Activated T-helper 1 cell treated with anti-CD3 and anti-CD28 coated beads, Interleukin-12 subunit alpha, Interleukin-12 subunit beta, Interleukin-2, Interleukin-4 antibody, amounts not matched to agents 30 ng/mL and 10 ng/mL and 1 ng/mL, durations not matched to agents 14 hours and 24 hours and 36 hours (primary cell): ENCODE results near the gene RUNDC1. TPM values are rescaled to one million over a fixed set of nuclear protein-coding genes. Genes with fewer than 3 reads are reported as not detected.

Source experiments
- DNase-seq: peaks from one replicate; pipeline ENCODE4 v3.0.0; 2021; ENCODE audit warnings: low spot score
- H3K27ac Mint-ChIP-seq: one replicate; pipeline ENCODE4 v1.8.0; 2021; ENCODE audit warnings: mild to moderate bottlenecking, mixed read lengths
- H3K27me3 Mint-ChIP-seq: one replicate; pipeline ENCODE4 v1.8.0; 2022; ENCODE audit warnings: mild to moderate bottlenecking, moderate library complexity, mixed read lengths; ENCODE audit not compliant: insufficient read depth
- H3K36me3 Mint-ChIP-seq: one replicate; pipeline ENCODE4 v1.8.0; 2021; ENCODE audit warnings: low read depth, mixed read lengths
- H3K4me1 Mint-ChIP-seq: one replicate; pipeline ENCODE4 v1.8.0; 2021; ENCODE audit warnings: low read depth, mixed read lengths
- H3K4me3 Mint-ChIP-seq: one replicate; pipeline ENCODE4 v1.8.0; 2021; ENCODE audit warnings: mild to moderate bottlenecking, moderate library complexity, mixed read lengths
- H3K9me3 Mint-ChIP-seq: one replicate; pipeline ENCODE4 v1.8.0; 2021; ENCODE audit warnings: mixed read lengths
- intact Hi-C: fragments of 100-400 bp; cut with micrococcal nuclease; formaldehyde crosslinking; loops from one replicate; pipeline ENCODE4 v1.15.1; 2024
- total RNA-seq: library from RNA; stranded (reverse); gene quantifications from 2 replicates; pipeline ENCODE4 v1.2.3, GENCODE V29; 2022

Gene RUNDC1
- total RNA-seq, 1 donor from 2014 or later, result 16.9 TPM

GRCh38 chr17:43015579-43015978 is 35.2 kb downstream of the RUNDC1 start:
- Mint-ChIP-seq H3K4me1 (peaks cover 18% of the 10 kb centered on the region), H3K27ac (no peak overlapping the region), H3K9me3 (no peaks in the 10 kb centered on the region), H3K4me3 (no peak overlapping the region), H3K36me3 (peaks cover 29% of the 10 kb centered on the region), H3K27me3 (peaks cover 3% of the 10 kb centered on the region)
- no peak for DNase-seq
- intact Hi-C loops, result no loop called here

- Mint-ChIP-seq H3K9me3 (no peaks in the 10 kb centered on the region), H3K27ac (no peak overlapping the region), H3K36me3 (peaks cover 27% of the 10 kb centered on the region), H3K27me3 (peaks cover 7% of the 10 kb centered on the region), H3K4me3 (no peak overlapping the region), H3K4me1 (peaks cover 19% of the 10 kb centered on the region)
- intact Hi-C loops, result no loop called here
- no peak for DNase-seq
These were observed 35.9 kb downstream of the RUNDC1 start for GRCh38 chr17:43016216-43016615.

GRCh38 chr17:43018008-43018853 is 37.9 kb downstream of the RUNDC1 start:
- intact Hi-C loops, result no loop called here
- Mint-ChIP-seq H3K27me3 (peaks cover 8% of the 10 kb centered on the region), H3K9me3 (no peaks in the 10 kb centered on the region), H3K4me3 (no peak overlapping the region), H3K27ac (no peak overlapping the region), H3K4me1 (peaks cover 16% of the 10 kb centered on the region), H3K36me3 (peaks cover 19% of the 10 kb centered on the region)
- DNase-seq, result peak; percentile 24

- Mint-ChIP-seq H3K27ac (no peak overlapping the region), H3K27me3 (peaks cover 8% of the 10 kb centered on the region), H3K36me3 (peaks cover 15% of the 10 kb centered on the region), H3K4me1 (peaks cover 16% of the 10 kb centered on the region), H3K4me3 (no peak overlapping the region), H3K9me3 (no peaks in the 10 kb centered on the region)
- no peak for DNase-seq
- intact Hi-C loops, result no loop called here
These were observed 38.6 kb downstream of the RUNDC1 start for GRCh38 chr17:43018932-43019331.

- Mint-ChIP-seq H3K4me1 (peaks cover 19% of the 10 kb centered on the region), H3K4me3 (peak overlapping the region; percentile 77), H3K27me3 (peaks cover 11% of the 10 kb centered on the region), H3K27ac (no peak overlapping the region), H3K9me3 (no peaks in the 10 kb centered on the region), H3K36me3 (peaks cover 11% of the 10 kb centered on the region)
- no peak for DNase-seq
- intact Hi-C loops, result no loop called here
These were observed 39.1 kb downstream of the RUNDC1 start for GRCh38 chr17:43019418-43019817.

DNA sequence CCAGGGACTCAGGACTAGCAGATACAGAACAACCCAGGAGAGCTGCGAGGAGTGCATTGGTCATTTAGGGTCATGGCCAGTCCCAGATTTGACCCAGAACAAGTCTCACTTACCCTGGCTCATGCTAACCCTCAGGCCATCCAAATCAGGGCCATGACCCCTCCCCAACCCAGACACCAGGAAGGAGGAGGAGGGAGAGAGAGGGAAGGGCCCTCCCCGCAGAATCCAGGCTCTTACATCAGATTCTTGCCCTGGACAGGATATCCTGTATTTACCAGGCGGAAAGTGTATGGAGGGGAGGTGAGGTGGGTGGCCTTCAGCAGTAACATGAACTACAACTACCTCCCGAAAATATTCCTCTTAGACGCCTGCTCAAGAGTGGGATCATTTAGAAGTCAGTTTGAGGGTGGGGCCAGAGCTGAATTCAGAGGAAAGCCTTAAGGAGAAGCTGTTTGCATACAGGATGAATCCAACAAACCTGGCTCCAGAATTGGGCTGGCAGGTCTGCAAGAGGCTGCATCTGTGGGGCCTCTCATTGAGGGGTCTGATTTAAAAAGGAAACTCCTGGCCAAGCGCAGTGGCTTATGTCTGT is 39.8 kb downstream of the RUNDC1 start:
- peak overlapping the region; percentile 77 for H3K4me3 Mint-ChIP-seq
- intact Hi-C loops, result loop anchor here (5.0 to 10.0 kb wide), 4 partner anchors 192 to 828 kb away; partner anchors contain the start of genes GHDC, PLEKHH3 and TMEM106A

GRCh38 chr17:43020789-43021740 is 40.7 kb downstream of the RUNDC1 start:
- intact Hi-C loops, result loop anchor here (5.0 to 10.0 kb wide), 4 partner anchors 191 to 829 kb away; partner anchors contain the start of genes GHDC, PLEKHH3 and TMEM106A
- DNase-seq, result no peak
- no peaks in the 10 kb centered on the region for H3K9me3 Mint-ChIP-seq

More for the DNA sequence above, 39.8 kb downstream of the RUNDC1 start:
- Mint-ChIP-seq H3K27me3 (peaks cover 16% of the 10 kb centered on the region), H3K4me1 (peaks cover 26% of the 10 kb centered on the region), H3K9me3 (no peaks in the 10 kb centered on the region), H3K36me3 (peaks cover 6% of the 10 kb centered on the region), H3K27ac (no peak overlapping the region)
- no peak for DNase-seq

GRCh38 chr17:43021741-43022512 is 41.6 kb downstream of the RUNDC1 start, which contains the start of gene VAT1:
Gene VAT1 (minus strand): TSS chr17:43022385. CDS start chr17:43022322, 63 bp downstream.
- H3K27me3 Mint-ChIP-seq, result peaks cover 25% of the 10 kb centered on the region
- peaks cover 2% of the 10 kb centered on the region for H3K36me3 Mint-ChIP-seq
- peak; percentile 52 for DNase-seq
- peaks cover 26% of the 10 kb centered on the region for H3K4me1 Mint-ChIP-seq
- H3K9me3 Mint-ChIP-seq, result no peaks in the 10 kb centered on the region
- H3K27ac Mint-ChIP-seq, result no peak within 1 kb of the TSS
- intact Hi-C loops, result loop anchor here (1.0 to 10.0 kb wide), 6 partner anchors 15 to 830 kb away; partner anchors contain the start of genes GHDC, IFI35, PLEKHH3 and RPL27
- peak within 1 kb of the TSS; percentile 84 for H3K4me3 Mint-ChIP-seq

More at GRCh38 chr17:43020789-43021740, 40.7 kb downstream of the RUNDC1 start:
- peaks cover 19% of the 10 kb centered on the region for H3K27me3 Mint-ChIP-seq
- H3K36me3 Mint-ChIP-seq, result peaks cover 2% of the 10 kb centered on the region
- H3K4me3 Mint-ChIP-seq, result peak overlapping the region; percentile 84
- peaks cover 26% of the 10 kb centered on the region for H3K4me1 Mint-ChIP-seq
- no peak overlapping the region for H3K27ac Mint-ChIP-seq

- DNase-seq, result peak; percentile 73
- Mint-ChIP-seq H3K36me3 (peaks cover 2% of the 10 kb centered on the region), H3K4me3 (peak within 1 kb of the TSS; percentile 90), H3K4me1 (peaks cover 16% of the 10 kb centered on the region), H3K27me3 (peaks cover 25% of the 10 kb centered on the region), H3K9me3 (no peaks in the 10 kb centered on the region), H3K27ac (peak within 1 kb of the TSS; percentile 84)
- intact Hi-C loops, result loop anchor here (1.0 to 10.0 kb wide), 7 partner anchors 44 to 832 kb away; partner anchors contain the start of genes BRCA1, GHDC, PLEKHH3 and PTGES3L
These were observed 44.3 kb downstream of the RUNDC1 start, which contains the start of gene RND2 for GRCh38 chr17:43024407-43025289. Gene RND2 (plus strand): TSS chr17:43025231. CDS start chr17:43025348, 117 bp downstream.

DNA sequence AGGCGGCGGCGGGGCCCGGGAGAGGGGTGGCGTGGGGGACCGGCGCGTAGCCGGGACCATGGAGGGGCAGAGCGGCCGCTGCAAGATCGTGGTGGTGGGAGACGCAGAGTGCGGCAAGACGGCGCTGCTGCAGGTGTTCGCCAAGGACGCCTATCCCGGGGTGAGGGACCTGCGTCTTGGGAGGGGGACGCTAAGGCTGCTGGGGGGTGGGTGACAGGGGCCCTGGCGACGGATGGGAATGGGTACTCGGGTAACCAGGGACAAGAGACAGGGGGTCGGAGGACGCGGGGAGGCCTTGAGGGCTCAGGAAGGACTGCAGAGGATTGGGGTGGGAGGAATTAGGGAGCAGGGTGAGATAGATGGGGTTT is 44.9 kb downstream of the RUNDC1 start:
- Mint-ChIP-seq H3K9me3 (no peaks in the 10 kb centered on the region), H3K27me3 (peaks cover 23% of the 10 kb centered on the region), H3K36me3 (peaks cover 2% of the 10 kb centered on the region), H3K27ac (peak overlapping the region; percentile 69), H3K4me1 (peaks cover 16% of the 10 kb centered on the region), H3K4me3 (peak overlapping the region; percentile 67)
- intact Hi-C loops, result loop anchor here (10.0 kb wide), 1 partner anchor 290 kb away; no protein-coding TSS in a partner anchor
- no peak for DNase-seq
